GM18870 (cell line): ENCODE data around the gene IQSEC1.

ENCODE experiments used
- ATAC-seq: cut with Tn5 transposase; IDR thresholded peaks from one replicate; pipeline ENCODE4 v1.9.1; 2021; ENCODE audit warnings: moderate library complexity; ENCODE audit not compliant: unreplicated experiment

Gene IQSEC1

GRCh38 chr3:12916159-12916558, 157.1 kb downstream of the IQSEC1 start:
- no peak for ATAC-seq

GRCh38 chr3:12914088-12914487, 159.1 kb downstream of the IQSEC1 start:
- no peak for ATAC-seq

- no peak for ATAC-seq
Measured at GRCh38 chr3:12911881-12912415, 161.3 kb downstream of the IQSEC1 start.

- no peak for ATAC-seq
Measured at GRCh38 chr3:12910356-12911099, 162.7 kb downstream of the IQSEC1 start.

- no peak for ATAC-seq
Measured at GRCh38 chr3:12909710-12910109, 163.5 kb downstream of the IQSEC1 start.

GRCh38 chr3:12908859-12909258, 164.4 kb downstream of the IQSEC1 start:
- ATAC-seq: no peak

GRCh38 chr3:12908136-12908730, 165.0 kb downstream of the IQSEC1 start:
- no peak for ATAC-seq

GRCh38 chr3:12907729-12908128, 165.5 kb downstream of the IQSEC1 start:
- ATAC-seq: no peak

GRCh38 chr3:12907296-12907695, 165.9 kb downstream of the IQSEC1 start:
- ATAC-seq: no peak

- no peak for ATAC-seq
Measured at GRCh38 chr3:12906916-12907290, 166.3 kb downstream of the IQSEC1 start.

- no peak for ATAC-seq
Measured at GRCh38 chr3:12906141-12906915, 166.9 kb downstream of the IQSEC1 start.

- no peak for ATAC-seq
Measured at GRCh38 chr3:12905316-12906071, 167.7 kb downstream of the IQSEC1 start.

GRCh38 chr3:12904951-12905315, 168.3 kb downstream of the IQSEC1 start:
- no peak for ATAC-seq

GRCh38 chr3:12903881-12904280, 169.3 kb downstream of the IQSEC1 start:
- no peak for ATAC-seq

- ATAC-seq: no peak
Measured at GRCh38 chr3:12903000-12903800, 170.0 kb downstream of the IQSEC1 start.

- no peak for ATAC-seq
Measured at GRCh38 chr3:12902181-12902999, 170.8 kb downstream of the IQSEC1 start.

- no peak for ATAC-seq
Measured at GRCh38 chr3:12901623-12902045, 171.6 kb downstream of the IQSEC1 start.

- ATAC-seq: no peak
Measured at GRCh38 chr3:12900885-12901411, 172.3 kb downstream of the IQSEC1 start.
